SJCRH30 (cell line): ENCODE results near the gene SLC30A9. TPM values are rescaled to one million over a fixed set of nuclear protein-coding genes. Genes with fewer than 3 reads are reported as not detected.

ENCODE experiments used
- DNase-seq, 2 experiments: peaks; one replicate each; pipeline ENCODE4 v3.0.0-alpha.2; 2015 to 2020
- H3K27ac ChIP-seq: fragments of 250-450 bp; sonication (Bioruptor Pico); 2 replicates; pipeline ENCODE4 v1.5.1; 2020; ENCODE audit warnings: mild to moderate bottlenecking, moderate library complexity
- H3K27me3 ChIP-seq: fragments of 250-450 bp; sonication (Bioruptor Pico); 2 replicates; pipeline ENCODE4 v1.5.1; 2020; ENCODE audit warnings: mild to moderate bottlenecking, moderate library complexity
- H3K36me3 ChIP-seq: fragments of 250-450 bp; sonication (Bioruptor Pico); 2 replicates; pipeline ENCODE4 v1.5.1; 2020; ENCODE audit warnings: mild to moderate bottlenecking, moderate library complexity
- H3K4me1 ChIP-seq: fragments of 250-450 bp; sonication (Bioruptor Pico); 2 replicates; pipeline ENCODE4 v1.5.1; 2020; ENCODE audit warnings: mild to moderate bottlenecking, moderate library complexity
- H3K4me3 ChIP-seq: fragments of 250-450 bp; sonication (Bioruptor Pico); 2 replicates; pipeline ENCODE4 v1.5.1; 2020; ENCODE audit warnings: mild to moderate bottlenecking, moderate library complexity
- H3K9me3 ChIP-seq: fragments of 250-450 bp; sonication (Bioruptor Pico); replicated peaks from 2 replicates; pipeline ENCODE4 v1.5.1; 2020; ENCODE audit warnings: mild to moderate bottlenecking, moderate library complexity
- total RNA-seq: library from RNA; depleted of rRNA; stranded (reverse); fragments of >200 nt; shearing (Covaris generic); gene quantifications from 2 replicates; pipeline ENCODE4 v1.2.3, GENCODE V29; 2014; rRNA removed

SLC30A9 gene
- total RNA-seq, 1 experiment from 2014 or later: 53.2 TPM

GRCh38 chr4:42136371-42136770, 146.0 kb downstream of the SLC30A9 start:
- Histone ChIP-seq H3K4me1 (no peaks in the 10 kb centered on the region), H3K4me3 (no peak overlapping the region), H3K9me3 (no peaks in the 10 kb centered on the region), H3K36me3 (no peaks in the 10 kb centered on the region), H3K27ac (no peak overlapping the region), H3K27me3 (peaks cover 8% of the 10 kb centered on the region; the same call in 1 of the 2 replicates)
- no peak for DNase-seq

Other genes with a start within 250 kb of the SLC30A9 start
- not detected in 2 replicates for gene PHOX2B, start 241.8 kb upstream of the SLC30A9 start, total RNA-seq
- gene TMEM33, start 55.1 kb upstream of the SLC30A9 start, total RNA-seq: 82.0 and 90.9 TPM in 2 replicates
- gene DCAF4L1, start 8.8 kb upstream of the SLC30A9 start, total RNA-seq: 0.23 and 0.34 TPM in 2 replicates
- gene BEND4, start 162.1 kb downstream of the SLC30A9 start, total RNA-seq: 0.13 and 0.18 TPM in 2 replicates